GM19467 (cell line): ENCODE results near the gene EHMT1.

Experiments used
- ATAC-seq: cut with Tn5 transposase; IDR thresholded peaks from one replicate; pipeline ENCODE4 v1.9.1; 2021; ENCODE audit warnings: mild to moderate bottlenecking, moderate library complexity; ENCODE audit not compliant: unreplicated experiment

The EHMT1 gene

GRCh38 chr9:137781906-137782585 is 163.2 kb downstream of the EHMT1 start:
- ATAC-seq = no peak

DNA sequence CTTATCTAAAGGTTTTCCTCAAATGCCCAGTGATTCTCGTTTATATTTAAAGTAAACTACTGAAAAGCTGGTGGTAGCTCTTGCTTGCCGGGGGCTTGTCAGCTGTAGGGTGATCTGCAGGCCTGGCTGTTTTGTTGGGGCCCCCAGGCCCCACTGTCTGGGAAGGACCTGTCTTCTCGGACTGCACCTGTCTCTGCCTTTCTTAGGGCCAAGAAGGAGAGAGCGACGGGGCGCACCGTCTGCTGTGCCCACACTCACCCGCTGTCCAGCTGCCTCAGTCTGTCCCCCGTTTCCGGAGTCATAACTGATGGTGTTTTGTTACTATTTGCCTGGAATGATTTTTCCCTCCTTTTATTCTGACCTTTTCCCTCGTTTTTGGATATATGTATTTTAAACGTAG is 164.7 kb downstream of the EHMT1 start:
- no peak for ATAC-seq

- ATAC-seq = no peak
These were observed 165.2 kb downstream of the EHMT1 start for GRCh38 chr9:137784046-137784445.

DNA sequence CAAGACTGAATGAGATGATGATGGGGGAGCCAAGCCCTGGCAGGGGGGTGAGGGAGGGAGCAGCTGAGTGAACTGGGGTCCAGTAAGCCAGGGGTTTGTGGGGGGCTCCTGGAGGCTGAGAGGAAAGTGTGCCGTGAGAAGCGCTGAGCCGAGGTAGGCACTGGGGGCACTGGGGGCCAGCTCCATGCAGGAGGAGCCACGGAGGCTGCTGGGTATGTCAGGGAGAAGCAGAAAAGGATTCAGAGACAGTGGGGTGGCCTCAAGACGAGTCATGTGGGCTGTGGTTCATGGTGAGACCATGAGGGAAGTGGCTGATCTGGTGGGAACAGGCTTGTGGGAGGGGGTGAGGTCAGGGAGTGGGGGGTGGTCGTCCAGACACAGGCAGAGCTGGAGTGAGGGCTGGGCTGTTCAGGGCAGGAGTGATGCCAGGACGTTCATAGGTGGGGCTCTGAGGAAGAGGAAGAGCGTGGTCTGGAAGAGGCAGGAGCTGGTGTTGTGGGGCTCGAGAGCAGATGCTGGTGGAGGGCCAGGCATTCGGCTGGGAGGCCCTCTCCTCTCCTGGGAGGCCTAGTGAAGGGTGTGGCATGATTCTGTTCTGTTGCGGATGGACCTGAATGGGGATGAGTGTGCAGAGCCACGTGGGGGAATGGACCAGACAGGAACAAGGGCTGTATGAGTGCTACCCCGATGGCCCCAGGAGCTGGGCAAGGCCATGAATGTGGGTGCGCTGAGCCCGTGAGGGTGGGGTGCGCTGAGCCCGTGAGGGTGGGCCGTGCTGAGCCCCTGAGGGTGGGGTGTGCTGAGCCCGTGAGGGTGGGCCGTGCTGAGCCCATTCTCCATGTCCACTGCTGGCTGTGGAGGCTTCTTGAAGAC is 166.1 kb downstream of the EHMT1 start:
- ATAC-seq = no peak

DNA sequence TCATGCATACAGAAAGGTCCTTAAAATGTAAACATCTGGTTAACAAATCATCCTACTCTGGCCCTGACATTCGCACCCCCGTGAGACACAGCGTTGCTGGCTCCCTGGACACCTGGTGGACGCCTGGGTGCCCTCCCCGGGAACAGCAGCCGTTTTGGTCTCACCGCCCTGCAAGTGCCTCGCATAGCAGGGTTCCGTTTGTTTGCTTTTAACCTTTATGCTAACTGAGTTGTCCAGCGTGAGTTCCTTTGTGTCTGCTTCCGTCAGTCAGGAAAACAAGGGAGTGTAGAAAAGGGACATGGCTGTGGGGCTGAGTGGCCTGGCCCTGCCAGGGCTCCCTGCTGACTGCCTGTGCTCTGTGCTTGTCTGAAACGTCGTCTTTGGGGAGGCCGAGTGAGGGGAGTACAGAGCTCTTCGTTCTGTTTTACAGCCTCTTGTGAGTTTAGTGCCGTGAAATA is 166.9 kb downstream of the EHMT1 start:
- no peak for ATAC-seq

GRCh38 chr9:137786511-137786920 is 167.7 kb downstream of the EHMT1 start:
- no peak for ATAC-seq

DNA sequence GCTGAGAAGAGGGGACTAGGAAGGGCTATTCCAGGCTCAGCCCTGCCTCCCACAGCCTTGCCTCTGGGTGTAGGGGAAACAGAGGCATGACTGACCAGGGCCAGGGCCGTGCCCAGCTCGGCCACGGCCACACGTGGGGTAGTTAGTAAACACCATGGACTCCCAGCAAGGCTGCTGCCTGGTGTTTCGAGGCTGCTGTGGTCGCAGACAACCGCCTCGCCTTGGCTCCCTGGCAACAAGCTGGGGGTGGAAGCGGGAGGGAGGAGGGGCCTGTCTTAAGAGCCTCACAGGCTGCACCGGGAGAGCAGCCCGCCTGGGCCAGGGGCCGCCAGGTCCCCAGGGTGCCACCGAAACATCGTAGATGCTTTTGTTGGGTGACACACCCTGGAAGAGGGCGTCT is 168.6 kb downstream of the EHMT1 start:
- ATAC-seq = no peak

DNA sequence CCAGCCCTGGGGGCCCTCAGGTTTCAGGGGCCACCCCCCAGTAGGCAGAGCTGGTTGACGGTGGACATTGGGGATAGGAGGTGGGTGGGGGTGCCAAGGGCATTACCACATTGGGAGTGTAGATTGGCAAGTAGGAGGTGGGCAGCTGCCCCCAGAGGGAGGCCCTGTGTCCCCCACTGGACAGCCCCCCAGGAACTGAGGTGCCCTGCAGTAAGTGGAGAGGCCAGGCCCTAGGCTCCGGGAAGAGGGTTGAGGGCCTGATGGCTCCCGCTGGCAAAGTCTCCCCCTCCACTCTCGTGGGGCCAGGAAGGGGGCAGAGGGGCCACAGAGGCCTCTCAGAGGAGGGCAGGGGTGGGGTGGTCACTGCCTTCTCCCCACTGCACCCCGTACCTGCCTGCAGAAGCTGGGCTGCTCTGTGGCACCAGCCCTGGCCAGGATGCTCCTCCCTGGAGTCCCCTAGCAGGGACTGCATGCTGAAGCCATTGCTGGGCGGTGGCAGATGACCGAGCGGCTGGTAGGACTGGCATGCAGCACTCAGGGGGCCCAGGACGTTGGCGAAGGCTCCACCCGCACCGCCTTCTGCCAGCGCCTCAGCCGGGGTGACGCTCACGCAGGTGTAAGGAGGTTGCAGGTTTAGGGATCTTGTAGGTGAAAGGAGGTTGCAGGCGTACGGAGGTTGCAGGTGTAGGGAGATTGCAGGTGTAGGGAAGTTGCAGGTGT is 169.1 kb downstream of the EHMT1 start:
- ATAC-seq = no peak

GRCh38 chr9:137788561-137789294 is 169.9 kb downstream of the EHMT1 start:
- no peak for ATAC-seq

- ATAC-seq = no peak
These were observed 170.6 kb downstream of the EHMT1 start for GRCh38 chr9:137789295-137789895.

DNA sequence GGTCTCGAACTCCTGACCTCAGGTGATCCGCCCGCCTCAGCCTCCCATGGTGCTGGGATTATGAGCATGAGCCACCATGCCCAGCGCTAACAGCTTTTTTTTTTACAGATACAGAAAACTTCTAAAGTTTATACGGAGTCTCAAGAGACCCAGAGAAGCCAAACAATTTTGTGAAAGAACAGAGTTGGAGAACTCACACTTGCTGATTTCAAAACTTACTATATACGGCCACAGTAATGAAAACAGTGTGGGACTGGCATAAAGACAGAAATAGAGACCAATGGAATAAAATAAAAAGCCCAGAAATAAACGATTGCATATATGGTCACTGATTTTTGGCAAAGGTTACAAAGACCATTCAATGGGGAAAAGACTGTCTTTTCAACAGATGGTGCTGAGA is 173.1 kb downstream of the EHMT1 start:
- ATAC-seq = no peak

GRCh38 chr9:137793196-137793841 is 174.5 kb downstream of the EHMT1 start:
- ATAC-seq = no peak

DNA sequence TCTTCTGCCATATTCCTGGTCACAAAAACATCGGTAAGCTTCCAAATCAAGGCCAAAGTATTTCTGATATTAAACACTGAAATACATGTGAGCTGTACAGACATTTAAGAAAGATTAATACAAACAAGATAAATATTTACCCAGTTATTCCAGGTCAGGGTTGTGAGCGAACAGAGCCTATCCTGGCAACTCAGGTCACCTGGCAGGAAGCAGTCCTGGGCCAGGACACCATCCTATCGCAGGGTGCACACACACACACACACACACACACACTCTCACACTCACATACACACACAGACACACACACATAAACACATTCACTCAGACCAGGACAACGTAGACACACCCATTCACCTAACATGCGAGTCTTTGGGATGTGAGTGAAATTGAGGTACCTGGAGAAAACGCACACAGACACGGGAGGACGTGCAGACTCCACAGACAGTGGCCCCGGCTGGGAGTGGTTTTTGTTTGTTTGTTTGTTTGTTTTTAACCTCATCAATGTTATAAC is 176.4 kb downstream of the EHMT1 start:
- ATAC-seq = no peak

GRCh38 chr9:137797206-137798120 is 178.7 kb downstream of the EHMT1 start:
- ATAC-seq = no peak

- no peak for ATAC-seq
These were observed 179.3 kb downstream of the EHMT1 start for GRCh38 chr9:137798142-137798541.

- ATAC-seq = no peak
These were observed 180.3 kb downstream of the EHMT1 start for GRCh38 chr9:137798901-137799629.

- ATAC-seq = no peak
These were observed 180.8 kb downstream of the EHMT1 start for GRCh38 chr9:137799630-137799983.
